Calu3 (cell line): ENCODE measurements around the gene ANO9. TPM values are rescaled to one million over a fixed set of nuclear protein-coding genes. Genes with fewer than 3 reads are reported as not detected.

ENCODE experiments used
- BruUV-seq: library from RNA; stranded (reverse); fragments of 400-500 nt; replicated peaks from 2 replicates; lab custom pipeline; 2021; lab: Mats Ljungman, UMichigan
- CTCF ChIA-PET: fragments of 300-600 bp; sonication (Branson Sonifier 250); formaldehyde crosslinking; loops from one replicate; lab custom pipeline; 2022; ENCODE audit warnings: antibody characterized with exemption; lab: Charles Lee
- DNase-seq: peaks from one replicate; pipeline ENCODE4 v3.0.0; 2022
- H3K27ac Mint-ChIP-seq: one replicate; pipeline ENCODE4 v1.8.0; 2022; ENCODE audit warnings: mixed read lengths; ENCODE audit not compliant: unreplicated experiment
- H3K27me3 Mint-ChIP-seq: one replicate; pipeline ENCODE4 v1.8.0; 2022; ENCODE audit warnings: mixed read lengths; ENCODE audit not compliant: unreplicated experiment
- H3K36me3 Mint-ChIP-seq: one replicate; pipeline ENCODE4 v1.8.0; 2022; ENCODE audit warnings: mild to moderate bottlenecking, moderate library complexity, mixed read lengths; ENCODE audit not compliant: insufficient read depth, unreplicated experiment
- H3K4me1 Mint-ChIP-seq: one replicate; pipeline ENCODE4 v1.8.0; 2022; ENCODE audit warnings: mild to moderate bottlenecking, low read depth, mixed read lengths; ENCODE audit not compliant: unreplicated experiment
- H3K4me3 Mint-ChIP-seq: one replicate; pipeline ENCODE4 v1.8.0; 2022; ENCODE audit warnings: mild to moderate bottlenecking, low read depth, moderate library complexity, mixed read lengths; ENCODE audit not compliant: unreplicated experiment
- H3K9me3 Mint-ChIP-seq: one replicate; pipeline ENCODE4 v1.8.0; 2022; ENCODE audit warnings: low read depth, mixed read lengths; ENCODE audit not compliant: unreplicated experiment
- CTCF ChIP-seq: fragments of 200-600 bp; IDR thresholded peaks from one replicate; pipeline ENCODE4 v1.8.0; 2022; ENCODE audit warnings: antibody characterized with exemption; ENCODE audit not compliant: unreplicated experiment
- intact Hi-C: fragments of 100-400 bp; cut with micrococcal nuclease; formaldehyde crosslinking; loops from one replicate; pipeline ENCODE4 v1.10.0; 2022; ENCODE audit not compliant: unreplicated experiment
- total RNA-seq: library from RNA; stranded (reverse); gene quantifications from 2 replicates; pipeline ENCODE4 v1.2.3, GENCODE V29; 2022

The ANO9 gene
- total RNA-seq, 1 experiment from 2014 or later: 27.2 TPM

GRCh38 chr11:383431-383830 lies 58.4 kb downstream of the ANO9 start:
- Mint-ChIP-seq H3K4me3 (no peak overlapping the region), H3K4me1 (no peaks in the 10 kb centered on the region), H3K36me3 (no peaks in the 10 kb centered on the region), H3K27ac (no peak overlapping the region), H3K27me3 (peaks cover 50% of the 10 kb centered on the region), H3K9me3 (no peaks in the 10 kb centered on the region)
- no peak for DNase-seq
- no TSS peak for BruUV-seq
- intact Hi-C loops: no loop called here
- CTCF ChIA-PET: no interaction called here
- no peak for TF ChIP-seq CTCF

- Mint-ChIP-seq H3K9me3 (no peaks in the 10 kb centered on the region), H3K4me3 (no peak overlapping the region), H3K36me3 (no peaks in the 10 kb centered on the region), H3K27ac (no peak overlapping the region), H3K27me3 (peaks cover 49% of the 10 kb centered on the region), H3K4me1 (no peaks in the 10 kb centered on the region)
- DNase-seq: no peak
- TF ChIP-seq CTCF: no peak
- BruUV-seq: no TSS peak
- CTCF ChIA-PET: no interaction called here
- intact Hi-C loops: no loop called here
These were observed 59.7 kb downstream of the ANO9 start for GRCh38 chr11:382081-382629.

GRCh38 chr11:381501-382072 lies 60.2 kb downstream of the ANO9 start:
- no peak overlapping the region for H3K4me3 Mint-ChIP-seq
- H3K4me1 Mint-ChIP-seq: no peaks in the 10 kb centered on the region
- H3K36me3 Mint-ChIP-seq: no peaks in the 10 kb centered on the region
- no peak for DNase-seq
- CTCF ChIA-PET: no interaction called here
- no peaks in the 10 kb centered on the region for H3K9me3 Mint-ChIP-seq
- intact Hi-C loops: no loop called here
- H3K27me3 Mint-ChIP-seq: peaks cover 48% of the 10 kb centered on the region
- H3K27ac Mint-ChIP-seq: no peak overlapping the region
- no peak for TF ChIP-seq CTCF
- BruUV-seq: no TSS peak

- H3K4me3 Mint-ChIP-seq: no peak overlapping the region
- BruUV-seq: no TSS peak
- CTCF ChIA-PET: no interaction called here
- intact Hi-C loops: no loop called here
- TF ChIP-seq CTCF: no peak
- H3K36me3 Mint-ChIP-seq: no peaks in the 10 kb centered on the region
- H3K4me1 Mint-ChIP-seq: no peaks in the 10 kb centered on the region
- peaks cover 48% of the 10 kb centered on the region for H3K27me3 Mint-ChIP-seq
- no peak for DNase-seq
- H3K27ac Mint-ChIP-seq: no peak overlapping the region
- no peaks in the 10 kb centered on the region for H3K9me3 Mint-ChIP-seq
These were observed 60.8 kb downstream of the ANO9 start for GRCh38 chr11:380996-381395.
